Frontal cortex (tissue), 4 donors: Measurements from ENCODE around the gene CAMKK2. TPM values are rescaled to one million over a fixed set of nuclear protein-coding genes. Genes with fewer than 3 reads are reported as not detected.
"Not testable (repeated sequence)": the region's sequence is repeated elsewhere in the genome, so short reads cannot be mapped to it uniquely, and the experiment has no call there.

Experiments
- DNase-seq, 2 donors: peaks; one replicate each; pipeline ENCODE4 v3.0.0; 2012; ENCODE audit warnings: low spot score in 2 of 2
- FAIRE-seq: peaks from 2 replicates; lab custom pipeline; 2012; peaks lifted over from hg19 to GRCh38; lab: Jason Lieb, UNC
- total RNA-seq: library from RNA; depleted of rRNA; stranded (reverse); fragments of >200 nt; gene quantifications from one replicate; pipeline ENCODE4 v1.2.3, GENCODE V29; 2014
- donor health status: control.
- donor health status: control.
- donor health status: control.

Gene CAMKK2
- total RNA-seq: 38.3 TPM

- DNase-seq: peak; percentile 95 to 96
- FAIRE-seq: no peak
Observed at GRCh38 chr12:121296618-121297434, at the start of gene CAMKK2. Gene CAMKK2, minus strand, starts transcription at chr12:121296709. Its CDS starts 22,183 bp downstream, at chr12:121274526.

- peak in 1 of 2 donors; percentile 41 for DNase-seq
- FAIRE-seq: peak; percentile 42
Observed at GRCh38 chr12:121345151-121345815, 48.8 kb upstream of the CAMKK2 start.

GRCh38 chr12:121344506-121344905 lies 48.0 kb upstream of the CAMKK2 start:
- DNase-seq: no peak
- no peak for FAIRE-seq

GRCh38 chr12:121337416-121337815 lies 40.9 kb upstream of the CAMKK2 start:
- FAIRE-seq (no peak), DNase-seq (no peak)

GRCh38 chr12:121334513-121335343 lies 38.2 kb upstream of the CAMKK2 start:
- peak; percentile 92 for FAIRE-seq

GRCh38 chr12:121333747-121334146 lies 37.2 kb upstream of the CAMKK2 start:
- FAIRE-seq (no peak), DNase-seq (no peak)

More at GRCh38 chr12:121334513-121335343, 38.2 kb upstream of the CAMKK2 start:
- peak; percentile 35 to 65 for DNase-seq

GRCh38 chr12:121331248-121331647 lies 34.7 kb upstream of the CAMKK2 start:
- FAIRE-seq (no peak), DNase-seq (no peak)

GRCh38 chr12:121330692-121331091 lies 34.2 kb upstream of the CAMKK2 start:
- no peak for FAIRE-seq
- no peak for DNase-seq

- FAIRE-seq (no peak), DNase-seq (no peak)
Observed at GRCh38 chr12:121330195-121330594, 33.7 kb upstream of the CAMKK2 start.

GRCh38 chr12:121328620-121329019 lies 32.1 kb upstream of the CAMKK2 start:
- FAIRE-seq (no peak), DNase-seq (no peak)

- FAIRE-seq: no peak
- peak; percentile 24 to 32 for DNase-seq
Observed at GRCh38 chr12:121326996-121327674, 30.6 kb upstream of the CAMKK2 start.

- DNase-seq (no peak), FAIRE-seq (no peak)
Observed at GRCh38 chr12:121325922-121326396, 29.4 kb upstream of the CAMKK2 start.

- DNase-seq (no peak), FAIRE-seq (no peak)
Observed at GRCh38 chr12:121323908-121324307, 27.4 kb upstream of the CAMKK2 start.

GRCh38 chr12:121318121-121318520 lies 21.6 kb upstream of the CAMKK2 start:
- DNase-seq (no peak), FAIRE-seq (no peak)

- FAIRE-seq (no peak), DNase-seq (no peak)
Observed at GRCh38 chr12:121314431-121314830, 17.9 kb upstream of the CAMKK2 start.

- DNase-seq, FAIRE-seq: not testable (repeated sequence)
Observed at GRCh38 chr12:121310231-121310630, 13.7 kb upstream of the CAMKK2 start.

- not testable (repeated sequence) for DNase-seq, FAIRE-seq
Observed at GRCh38 chr12:121307397-121307796, 10.9 kb upstream of the CAMKK2 start.

- FAIRE-seq: no peak
- DNase-seq: no peak
Observed at GRCh38 chr12:121304306-121304705, 7.8 kb upstream of the CAMKK2 start.

GRCh38 chr12:121301876-121302275 lies 5.4 kb upstream of the CAMKK2 start:
- FAIRE-seq (no peak), DNase-seq (no peak)
